H9 (cell line): ENCODE measurements around the gene SFXN2. TPM values are rescaled to one million over a fixed set of nuclear protein-coding genes. Genes with fewer than 3 reads are reported as not detected.

Source experiments
- DNase-seq: peaks from one replicate; pipeline ENCODE4 v3.0.0-alpha.2; 2017
- H2AFZ ChIP-seq: one replicate; pipeline ENCODE4 v1.6.1; 2013; ENCODE audit warnings: mild to moderate bottlenecking, low read length, control low read depth, moderate library complexity
- H2AK5ac ChIP-seq: 2 replicates; pipeline ENCODE4 v1.6.1; 2013; ENCODE audit warnings: low read length, control low read depth, mixed read lengths; ENCODE audit not compliant: insufficient read length
- H2BK120ac ChIP-seq: one replicate; pipeline ENCODE4 v1.6.1; 2013; ENCODE audit warnings: low read depth, mild to moderate bottlenecking, low read length, control low read depth, inconsistent platforms; ENCODE audit not compliant: poor library complexity, severe bottlenecking
- H2BK12ac ChIP-seq: 2 replicates; pipeline ENCODE4 v1.6.1; 2013; ENCODE audit warnings: low read length, control low read depth, mixed read lengths, low read depth; ENCODE audit not compliant: insufficient read length
- H2BK15ac ChIP-seq: 2 replicates; pipeline ENCODE4 v1.6.1; 2013; ENCODE audit warnings: low read depth, low read length, control low read depth
- H2BK20ac ChIP-seq: one replicate; pipeline ENCODE4 v1.6.1; 2013; ENCODE audit warnings: low read depth, mild to moderate bottlenecking, low read length, control low read depth, inconsistent platforms; ENCODE audit not compliant: poor library complexity, severe bottlenecking
- H2BK5ac ChIP-seq: 2 replicates; pipeline ENCODE4 v1.6.1; 2013; ENCODE audit warnings: low read length, control low read depth, mixed read lengths; ENCODE audit not compliant: insufficient read length
- H3K14ac ChIP-seq: 2 replicates; pipeline ENCODE4 v1.6.1; 2013; ENCODE audit warnings: low read length, control low read depth; ENCODE audit not compliant: insufficient read depth
- H3K18ac ChIP-seq: 2 replicates; pipeline ENCODE4 v1.6.1; 2013; ENCODE audit warnings: low read depth, mild to moderate bottlenecking, mixed read lengths, low read length, control low read depth; ENCODE audit not compliant: insufficient read length
- H3K23ac ChIP-seq: 2 replicates; pipeline ENCODE4 v1.6.1; 2013; ENCODE audit warnings: low read length, control low read depth, mixed read lengths, low read depth; ENCODE audit not compliant: insufficient read length
- H3K23me2 ChIP-seq: 2 replicates; pipeline ENCODE4 v1.6.1; 2013; ENCODE audit warnings: low read depth, mild to moderate bottlenecking, mixed read lengths, low read length, control low read depth; ENCODE audit not compliant: insufficient read length, poor library complexity, severe bottlenecking
- H3K27ac ChIP-seq: 2 replicates; pipeline ENCODE4 v1.5.1; 2013; ENCODE audit warnings: low read length, control low read depth, mixed read lengths, low read depth; ENCODE audit not compliant: insufficient read length
- H3K27me3 ChIP-seq: 2 replicates; pipeline ENCODE4 v1.6.1; 2013; ENCODE audit warnings: low read length, control low read depth, inconsistent platforms; ENCODE audit not compliant: insufficient read depth
- H3K4ac ChIP-seq: 2 replicates; pipeline ENCODE4 v1.6.1; 2013; ENCODE audit warnings: low read depth, mild to moderate bottlenecking, control low read depth, inconsistent platforms, low read length, moderate library complexity
- H3K4me1 ChIP-seq: 2 replicates; pipeline ENCODE4 v1.6.1; 2013; ENCODE audit warnings: low read length, control low read depth, inconsistent platforms; ENCODE audit not compliant: insufficient read depth
- H3K4me2 ChIP-seq: 2 replicates; pipeline ENCODE4 v1.6.1; 2013; ENCODE audit warnings: low read length, control low read depth, mixed read lengths; ENCODE audit not compliant: insufficient read length, insufficient read depth
- H3K56ac ChIP-seq: 2 replicates; pipeline ENCODE4 v1.6.1; 2013; ENCODE audit warnings: low read depth, mild to moderate bottlenecking, mixed read lengths, low read length, control low read depth; ENCODE audit not compliant: insufficient read length
- H3K79me1 ChIP-seq: 2 replicates; pipeline ENCODE4 v1.6.1; 2013; ENCODE audit warnings: low read depth, mild to moderate bottlenecking, moderate library complexity, low read length, control low read depth, inconsistent platforms; ENCODE audit not compliant: insufficient read depth, poor library complexity, severe bottlenecking
- H3K79me2 ChIP-seq: 2 replicates; pipeline ENCODE4 v1.6.1; 2013; ENCODE audit warnings: low read length, control low read depth, inconsistent platforms; ENCODE audit not compliant: insufficient read depth
- H3K9ac ChIP-seq: 2 replicates; pipeline ENCODE4 v1.6.1; 2013; ENCODE audit warnings: low read length, control low read depth, mixed read lengths; ENCODE audit not compliant: insufficient read length; ENCODE audit errors: extremely low read depth
- H3K9me3 ChIP-seq: one replicate; pipeline ENCODE4 v1.6.1; 2013; ENCODE audit warnings: low read depth, low read length, inconsistent platforms; ENCODE audit not compliant: control insufficient read depth
- H3T11ph ChIP-seq: one replicate; pipeline ENCODE4 v1.6.1; 2013; ENCODE audit warnings: mild to moderate bottlenecking, low read length, control low read depth, inconsistent platforms
- H4K20me1 ChIP-seq: one replicate; pipeline ENCODE4 v1.6.1; 2013; ENCODE audit not compliant: control insufficient read depth, insufficient read length, insufficient read depth
- H4K5ac ChIP-seq: 2 replicates; pipeline ENCODE4 v1.6.1; 2013; ENCODE audit warnings: low read depth, mild to moderate bottlenecking, mixed read lengths, low read length, control low read depth; ENCODE audit not compliant: insufficient read length
- H4K8ac ChIP-seq: replicated peaks from 2 replicates; pipeline ENCODE4 v1.6.1; 2013; ENCODE audit warnings: low read length, control low read depth, mixed read lengths, low read depth; ENCODE audit not compliant: insufficient read length
- H4K91ac ChIP-seq: 2 replicates; pipeline ENCODE4 v1.6.1; 2013; ENCODE audit warnings: low read depth, mild to moderate bottlenecking, moderate library complexity, mixed read lengths, low read length, control low read depth; ENCODE audit not compliant: insufficient read length
- H3K27ac Mint-ChIP-seq, 3 experiments: 2 replicates in 2 of 3; 3 replicates in 1 of 3; pipeline ENCODE4 v1.8.0; 2020 to 2021; ENCODE audit warnings: mixed read lengths in 3 of 3, mild to moderate bottlenecking in 1 of 3, moderate library complexity in 1 of 3
- H3K27me3 Mint-ChIP-seq: 2 replicates; pipeline ENCODE4 v1.8.0; 2021; ENCODE audit warnings: low read depth, mild to moderate bottlenecking, moderate library complexity, mixed read lengths
- H3K36me3 Mint-ChIP-seq, 3 experiments: 2 replicates in 2 of 3; 3 replicates in 1 of 3; pipeline ENCODE4 v1.8.0; 2020 to 2021; ENCODE audit warnings: low read depth in 3 of 3, mixed read lengths in 3 of 3; ENCODE audit not compliant: insufficient read depth in 1 of 3
- H3K4me1 Mint-ChIP-seq, 2 experiments: 2 replicates each; pipeline ENCODE4 v1.8.0; 2020; ENCODE audit warnings: mixed read lengths in 2 of 2
- H3K4me3 Mint-ChIP-seq, 2 experiments: 2 replicates in 1 of 2; 3 replicates in 1 of 2; pipeline ENCODE4 v1.8.0; 2020 to 2021; ENCODE audit warnings: mild to moderate bottlenecking in 2 of 2, mixed read lengths in 2 of 2, moderate library complexity in 1 of 2
- H3K9me3 Mint-ChIP-seq, 2 experiments: 2 replicates in 1 of 2; 3 replicates in 1 of 2; pipeline ENCODE4 v1.8.0; 2020; ENCODE audit warnings: mild to moderate bottlenecking in 2 of 2, mixed read lengths in 2 of 2, moderate library complexity in 1 of 2
- WGBS: extraction: QIAGEN DNeasy Blood & Tissue Kit; methylation state at CpG from one replicate; pipeline ENCODE4 v1.1.7; 2013; ENCODE audit warnings: missing lambda C conversion rate, low lambda C conversion rate, mixed read lengths; ENCODE audit not compliant: insufficient read length; ENCODE audit errors: extremely low coverage; 5-methylcytosine and 5-hydroxymethylcytosine counted together
- total RNA-seq: library from RNA; stranded (reverse); gene quantifications from 2 replicates; pipeline ENCODE4 v1.2.1, GENCODE V29; 2021
- TF ChIP-seq, protein P1 (sequence below): fragments of 200-600 bp; sonication (generic); conservative IDR thresholded peaks from 3 replicates; pipeline ENCODE4 v1.8.0; 2021; ENCODE audit warnings: antibody characterized with exemption, mild to moderate bottlenecking

Gene SFXN2
- total RNA-seq, 1 experiment from 2014 or later, result 34.7 TPM

- Histone ChIP-seq H4K91ac (no peak overlapping the region), H3K27me3 (no peaks in the 10 kb centered on the region), H4K20me1 (no peaks in the 10 kb centered on the region), H3K23me2 (no peaks in the 10 kb centered on the region), H3K4me1 (peaks cover 15% of the 10 kb centered on the region; the same call in 1 of the 2 replicates), H3K4ac (no peak overlapping the region), H2BK12ac (no peak overlapping the region), H2AK5ac (no peak overlapping the region), H2AFZ (no peak overlapping the region), H2BK120ac (no peak overlapping the region), H3K9ac (no peak overlapping the region), H3T11ph (no peak overlapping the region), H2BK5ac (no peak overlapping the region), H2BK15ac (no peak overlapping the region), H4K5ac (no peak overlapping the region), H3K79me2 (no peaks in the 10 kb centered on the region), H3K14ac (no peak overlapping the region), H3K56ac (no peak overlapping the region), H3K18ac (no peak overlapping the region), H3K27ac (no peak overlapping the region), H2BK20ac (no peak overlapping the region), H3K79me1 (no peaks in the 10 kb centered on the region), H3K9me3 (no peaks in the 10 kb centered on the region), H4K8ac (no peak overlapping the region), H3K4me2 (no peak overlapping the region), H3K23ac (no peak overlapping the region)
- Mint-ChIP-seq H3K36me3 (no peaks in the 10 kb centered on the region), H3K4me3 (no peak overlapping the region; a peak in 1 of 5 replicates), H3K4me1 (peaks cover 31 to 36% of the 10 kb centered on the region in 2 experiments), H3K9me3 (no peaks in the 10 kb centered on the region), H3K27ac (no peak overlapping the region; a peak in 1 of 7 replicates), H3K27me3 (no peaks in the 10 kb centered on the region)
- DNase-seq, result no peak
- TF ChIP-seq, protein P1, sequence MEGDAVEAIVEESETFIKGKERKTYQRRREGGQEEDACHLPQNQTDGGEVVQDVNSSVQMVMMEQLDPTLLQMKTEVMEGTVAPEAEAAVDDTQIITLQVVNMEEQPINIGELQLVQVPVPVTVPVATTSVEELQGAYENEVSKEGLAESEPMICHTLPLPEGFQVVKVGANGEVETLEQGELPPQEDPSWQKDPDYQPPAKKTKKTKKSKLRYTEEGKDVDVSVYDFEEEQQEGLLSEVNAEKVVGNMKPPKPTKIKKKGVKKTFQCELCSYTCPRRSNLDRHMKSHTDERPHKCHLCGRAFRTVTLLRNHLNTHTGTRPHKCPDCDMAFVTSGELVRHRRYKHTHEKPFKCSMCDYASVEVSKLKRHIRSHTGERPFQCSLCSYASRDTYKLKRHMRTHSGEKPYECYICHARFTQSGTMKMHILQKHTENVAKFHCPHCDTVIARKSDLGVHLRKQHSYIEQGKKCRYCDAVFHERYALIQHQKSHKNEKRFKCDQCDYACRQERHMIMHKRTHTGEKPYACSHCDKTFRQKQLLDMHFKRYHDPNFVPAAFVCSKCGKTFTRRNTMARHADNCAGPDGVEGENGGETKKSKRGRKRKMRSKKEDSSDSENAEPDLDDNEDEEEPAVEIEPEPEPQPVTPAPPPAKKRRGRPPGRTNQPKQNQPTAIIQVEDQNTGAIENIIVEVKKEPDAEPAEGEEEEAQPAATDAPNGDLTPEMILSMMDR, result no peak
- WGBS, result no CpG with 5 or more reads among the region's 18 CpGs
Observed at GRCh38 chr10:102782673-102783551, 68.5 kb downstream of the SFXN2 start.
